Omental fat pad (tissue), 4 donors: ENCODE results near the gene RTF1. TPM values are rescaled to one million over a fixed set of nuclear protein-coding genes. Genes with fewer than 3 reads are reported as not detected.

ENCODE experiments used
- ATAC-seq: fragments of 150-250 bp; one replicate; pipeline ENCODE4 v1.9.1; 2016; ENCODE audit warnings: mild to moderate bottlenecking, moderate library complexity; ENCODE audit not compliant: low FRiP score
- DNase-seq: peaks from one replicate; pipeline ENCODE4 v3.0.0-alpha.2; 2019; ENCODE audit warnings: low spot score
- CTCF ChIP-seq, 3 donors: fragments of 450-650 bp; IDR thresholded peaks; one replicate each; pipeline ENCODE4 v1.5.1; 2016 to 2017; ENCODE audit warnings: antibody characterized with exemption in 3 of 3, mild to moderate bottlenecking in 3 of 3, moderate library complexity in 2 of 3
- total RNA-seq, 4 donors: library from RNA; depleted of rRNA; stranded (reverse); fragments of >200 nt; gene quantifications; one replicate each; pipeline ENCODE4 v1.1.0, GENCODE V29; 2016

RTF1 gene
- total RNA-seq, 4 donors from 2014 or later, result 18.1 to 39.7 (median 25.8) TPM

- TF ChIP-seq CTCF (IDR thresholded peaks at IDR 0.05), result no peak
- no peak for DNase-seq
- no peak for ATAC-seq
Measured at GRCh38 chr15:41506796-41507341, 90.0 kb downstream of the RTF1 start.

DNA sequence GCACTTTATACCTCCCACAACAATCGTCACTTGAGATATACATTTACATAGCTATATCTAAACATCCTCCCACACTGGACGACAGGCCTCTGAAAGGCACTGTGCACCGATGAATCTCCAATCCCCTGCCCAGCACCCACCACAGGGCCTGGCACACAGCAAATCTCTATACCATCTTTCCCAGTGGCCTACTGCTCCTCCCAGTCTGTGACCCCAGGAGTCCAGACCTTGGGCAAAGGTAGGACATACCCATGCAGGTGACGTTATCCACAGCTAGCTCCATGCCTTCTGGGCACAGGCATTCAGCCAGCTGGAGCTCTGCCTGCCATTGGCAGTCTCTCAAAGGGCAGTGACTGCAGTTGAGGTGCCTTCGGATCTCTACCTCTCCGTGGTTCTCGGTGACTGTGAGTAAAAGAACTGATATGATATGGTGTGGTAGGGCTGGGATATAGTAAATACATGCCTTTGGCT lies 91.0 kb downstream of the RTF1 start:
- no peak for TF ChIP-seq CTCF (IDR thresholded peaks at IDR 0.05)
- no peak for DNase-seq
- ATAC-seq, result no peak

DNA sequence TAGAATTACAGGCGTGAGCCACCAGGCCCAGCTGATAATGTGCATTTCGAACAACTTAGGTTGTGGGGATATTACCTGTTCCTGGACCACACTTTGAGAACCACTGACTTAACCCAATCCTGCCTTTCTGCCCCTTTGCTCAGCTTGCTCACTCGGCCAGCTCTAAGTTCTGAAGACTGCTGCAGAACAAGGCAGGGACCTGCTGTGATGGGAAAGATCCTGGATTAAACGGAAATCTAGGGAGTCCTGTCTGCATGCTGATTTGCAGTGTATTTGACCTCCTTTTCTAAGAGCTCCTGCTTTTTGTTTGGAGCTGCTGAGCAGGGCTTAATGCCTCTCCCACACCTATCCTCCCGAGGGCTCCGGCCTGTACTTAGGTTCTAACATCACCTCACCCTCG lies 93.8 kb downstream of the RTF1 start:
- no peak for TF ChIP-seq CTCF (IDR thresholded peaks at IDR 0.05)
- DNase-seq, result no peak
- no peak for ATAC-seq

DNA sequence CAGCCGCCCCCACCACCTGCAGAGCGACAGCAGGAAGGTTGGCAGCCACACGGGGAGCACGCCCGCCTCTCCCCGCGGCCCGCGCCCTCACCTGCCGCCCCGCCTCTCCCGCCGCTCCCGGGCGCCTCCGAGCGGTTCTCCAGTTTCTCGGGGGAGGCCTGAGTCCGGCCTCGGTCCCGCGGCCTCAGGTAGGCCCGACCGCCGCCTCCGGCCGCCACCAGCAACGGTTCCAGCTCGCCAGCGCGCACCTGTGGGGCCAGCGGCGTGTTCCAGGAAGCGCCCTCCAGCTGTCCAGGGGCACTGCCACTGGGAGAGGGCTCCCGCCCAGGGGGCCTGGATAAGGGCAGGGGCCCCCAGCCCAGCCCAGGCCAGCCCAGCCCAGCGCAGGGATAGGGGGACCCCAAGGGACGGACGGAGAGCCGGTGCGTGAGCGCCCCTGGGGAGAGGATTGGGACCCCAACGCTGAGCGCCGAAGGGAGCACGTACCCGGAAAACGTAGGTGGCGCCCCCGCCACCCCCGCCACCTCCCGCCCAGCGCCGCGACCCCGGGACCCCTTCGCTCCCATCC lies 94.5 kb downstream of the RTF1 start:
- no peak for TF ChIP-seq CTCF (IDR thresholded peaks at IDR 0.05)
- ATAC-seq (peak; percentile 15), DNase-seq (no peak)

DNA sequence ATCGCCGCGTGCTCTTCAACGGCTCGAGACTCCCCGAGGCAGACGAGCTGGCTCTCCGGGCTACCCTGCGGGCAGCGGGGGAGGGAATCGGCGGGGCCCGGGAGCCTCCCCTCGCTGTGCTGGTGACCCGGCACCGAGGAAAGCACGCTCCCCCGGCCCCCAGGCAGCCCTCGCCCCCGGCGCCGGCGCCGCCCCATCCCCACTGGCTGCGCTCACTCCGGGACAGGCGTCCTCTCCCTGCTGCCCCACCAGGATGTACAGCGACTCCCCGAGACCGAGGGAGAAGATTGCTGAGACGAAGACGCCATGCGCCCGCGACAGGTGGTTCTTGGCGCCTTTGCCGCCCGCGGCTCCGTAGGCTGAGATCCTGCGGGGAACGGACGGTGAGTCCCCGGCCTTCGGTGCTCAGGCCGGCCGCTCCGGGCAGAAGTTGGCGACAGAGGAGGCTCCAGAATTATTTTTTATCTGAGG lies 95.0 kb downstream of the RTF1 start:
- DNase-seq (no peak), ATAC-seq (peak; percentile 18)
- TF ChIP-seq CTCF (IDR thresholded peaks at IDR 0.05), result no peak

GRCh38 chr15:41512512-41512939 lies 95.6 kb downstream of the RTF1 start:
- DNase-seq (no peak), ATAC-seq (no peak)
- no peak for TF ChIP-seq CTCF (IDR thresholded peaks at IDR 0.05)

- DNase-seq (no peak), ATAC-seq (no peak)
- TF ChIP-seq CTCF (IDR thresholded peaks at IDR 0.05), result no peak
Measured at GRCh38 chr15:41512940-41513505, 96.1 kb downstream of the RTF1 start.
